ENCODE measurements around the gene RAB11FIP4.

Gene RAB11FIP4

DNA sequence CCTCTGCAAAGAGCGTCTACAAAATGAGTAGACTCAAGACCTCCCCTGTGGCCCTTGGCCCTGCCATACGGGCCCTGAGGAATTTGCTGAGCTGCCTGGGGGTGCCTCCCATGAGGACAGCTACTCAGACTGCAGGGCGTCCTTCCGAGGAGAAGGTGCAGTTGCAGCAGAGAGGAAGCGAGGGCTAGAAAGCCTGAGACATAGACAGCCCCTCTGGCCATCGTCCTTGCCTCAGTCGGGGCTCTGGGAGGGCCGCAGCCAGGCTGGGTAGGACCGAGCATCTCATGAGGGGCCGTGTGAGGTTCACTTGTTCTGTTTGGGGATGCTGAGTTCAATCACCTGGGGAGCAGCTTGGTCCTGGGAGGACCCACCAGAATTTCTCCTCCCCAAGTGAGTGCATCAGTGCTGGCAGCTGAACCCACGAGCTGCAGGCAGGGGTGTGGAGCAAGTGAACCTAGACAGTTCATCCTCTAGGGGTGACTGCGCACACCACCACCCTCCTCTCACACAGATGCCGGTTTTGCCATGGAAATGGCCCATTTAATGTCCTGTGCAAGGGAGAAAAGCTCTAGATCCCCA is 20.3 kb downstream of the RAB11FIP4 start:
- no peak for DNase-seq

DNA sequence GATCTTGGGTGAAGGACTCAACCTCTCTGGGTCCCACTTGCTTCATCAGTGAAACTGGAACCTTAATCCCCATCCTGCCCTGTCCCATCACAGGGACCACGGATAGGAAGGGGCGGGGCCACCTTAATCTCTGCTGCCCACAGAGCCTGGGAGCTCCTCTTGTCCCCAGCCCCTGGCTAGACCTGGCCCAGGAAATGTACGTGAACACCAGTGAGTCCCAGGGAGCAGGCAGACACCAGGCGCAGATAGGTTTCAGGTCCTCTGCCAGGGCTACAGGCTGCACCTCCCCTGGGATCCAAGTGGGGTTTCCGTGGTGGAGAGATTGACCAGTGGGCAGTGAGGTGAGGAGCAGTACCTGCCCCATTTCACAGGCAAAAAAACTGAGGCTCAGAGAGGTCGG is 21.0 kb downstream of the RAB11FIP4 start:
- DNase-seq = no peak

DNA sequence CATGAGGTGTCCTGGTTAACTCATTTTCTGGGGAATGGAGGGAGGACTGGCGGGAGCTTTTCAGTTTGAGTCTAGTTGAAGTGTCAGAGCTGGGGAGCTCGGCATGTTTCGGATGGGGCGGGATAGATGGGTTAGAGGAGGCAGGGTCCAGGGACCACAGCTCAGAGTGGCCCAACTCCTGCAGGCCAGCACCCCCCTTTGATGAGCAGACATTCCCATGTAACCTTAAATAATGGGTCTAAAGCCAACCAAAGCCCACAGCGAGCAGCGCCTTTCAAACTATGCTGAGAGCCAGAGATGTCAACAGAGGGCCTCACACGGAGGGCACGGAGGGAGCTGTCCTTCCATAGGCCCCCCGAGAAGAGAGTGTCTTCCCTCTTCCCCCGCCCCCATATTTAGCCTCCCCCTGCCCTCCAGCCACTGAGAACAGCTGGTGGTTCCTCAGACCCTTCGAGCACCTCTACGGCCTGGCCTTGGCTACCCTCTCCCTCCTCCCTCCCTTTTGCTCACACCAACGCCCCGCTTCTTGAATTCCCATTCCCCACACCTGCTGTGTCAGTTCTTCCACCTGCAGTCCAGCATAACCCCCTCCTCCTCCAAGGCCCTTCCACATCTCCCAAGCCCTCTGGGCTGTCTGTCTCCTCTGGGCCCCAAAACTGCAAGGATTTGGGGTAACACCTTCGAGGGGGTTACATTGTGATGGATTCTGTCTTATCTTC is 21.8 kb downstream of the RAB11FIP4 start:
- DNase-seq = no peak

DNA sequence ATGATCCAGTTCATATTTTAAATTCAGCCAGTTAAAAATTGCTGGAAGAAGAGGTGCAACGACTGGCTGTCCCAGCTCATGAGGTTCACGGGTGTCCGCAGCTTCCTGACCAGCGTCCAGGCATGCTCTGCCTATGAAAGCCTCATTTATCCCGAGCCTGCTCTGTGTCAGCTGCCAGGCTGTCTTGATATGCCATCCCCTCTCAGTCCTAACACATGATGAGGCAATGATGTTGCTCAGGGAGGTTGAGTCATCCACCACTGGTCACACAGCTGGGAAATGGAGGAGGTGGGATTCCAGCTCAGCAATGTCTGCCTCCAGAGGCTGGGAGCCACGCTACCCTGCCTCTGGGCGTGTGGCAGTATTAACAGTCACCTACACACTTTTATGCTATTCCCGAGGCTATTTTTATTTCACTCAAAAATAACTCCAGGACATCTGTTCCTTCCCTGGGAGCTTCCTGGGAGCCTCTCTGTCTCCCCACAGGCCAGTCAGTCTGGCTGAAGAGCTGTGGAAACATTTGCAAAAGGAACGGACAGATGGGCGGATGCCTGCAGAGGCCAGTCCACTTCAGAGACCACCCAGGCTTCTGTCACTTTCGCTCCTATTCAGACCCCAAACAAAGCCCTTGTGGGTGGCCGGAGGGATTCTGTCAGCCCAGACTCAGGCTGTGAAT is 22.5 kb downstream of the RAB11FIP4 start:
- DNase-seq = no peak

DNA sequence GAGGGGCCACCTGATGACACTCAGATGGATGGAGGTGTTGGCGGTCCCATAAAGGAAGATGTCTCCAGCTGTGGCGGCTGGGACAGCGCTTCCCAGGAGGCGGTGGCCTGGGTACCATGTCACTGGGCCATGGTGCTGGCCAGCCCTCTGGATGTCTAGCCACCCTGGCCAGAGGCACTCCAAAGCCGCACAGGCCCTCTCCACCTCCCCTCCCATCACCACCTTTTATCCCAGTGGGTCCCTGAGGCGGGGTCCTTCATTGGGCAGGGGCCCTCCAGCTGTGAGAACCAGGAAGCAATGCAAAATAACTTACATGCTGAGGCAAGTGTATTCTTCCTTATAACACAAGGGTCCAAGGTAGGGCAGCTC is 23.1 kb downstream of the RAB11FIP4 start:
- no peak for DNase-seq

DNA sequence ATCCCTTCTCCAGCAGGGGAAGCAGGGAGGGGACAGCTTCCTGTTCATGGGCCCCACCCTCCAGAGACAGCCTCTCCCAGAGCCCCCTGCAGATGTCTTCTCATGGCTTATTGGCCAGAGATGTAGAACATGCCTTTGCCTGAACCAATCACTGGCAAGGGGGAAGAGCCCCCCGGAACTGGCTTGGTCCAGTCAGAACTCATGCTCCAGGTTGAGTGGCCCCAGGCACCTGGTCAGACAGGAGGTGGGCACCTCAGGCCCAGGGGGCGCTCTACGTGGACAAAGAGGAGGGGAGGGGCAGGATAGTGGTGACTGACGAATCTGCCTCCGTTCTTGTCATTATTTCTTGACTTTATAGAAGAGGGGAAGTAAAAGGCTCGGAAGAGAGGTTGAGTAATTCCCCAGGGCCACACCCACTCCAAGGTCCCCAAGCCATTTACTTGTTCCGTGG is 23.6 kb downstream of the RAB11FIP4 start:
- DNase-seq = no peak

DNA sequence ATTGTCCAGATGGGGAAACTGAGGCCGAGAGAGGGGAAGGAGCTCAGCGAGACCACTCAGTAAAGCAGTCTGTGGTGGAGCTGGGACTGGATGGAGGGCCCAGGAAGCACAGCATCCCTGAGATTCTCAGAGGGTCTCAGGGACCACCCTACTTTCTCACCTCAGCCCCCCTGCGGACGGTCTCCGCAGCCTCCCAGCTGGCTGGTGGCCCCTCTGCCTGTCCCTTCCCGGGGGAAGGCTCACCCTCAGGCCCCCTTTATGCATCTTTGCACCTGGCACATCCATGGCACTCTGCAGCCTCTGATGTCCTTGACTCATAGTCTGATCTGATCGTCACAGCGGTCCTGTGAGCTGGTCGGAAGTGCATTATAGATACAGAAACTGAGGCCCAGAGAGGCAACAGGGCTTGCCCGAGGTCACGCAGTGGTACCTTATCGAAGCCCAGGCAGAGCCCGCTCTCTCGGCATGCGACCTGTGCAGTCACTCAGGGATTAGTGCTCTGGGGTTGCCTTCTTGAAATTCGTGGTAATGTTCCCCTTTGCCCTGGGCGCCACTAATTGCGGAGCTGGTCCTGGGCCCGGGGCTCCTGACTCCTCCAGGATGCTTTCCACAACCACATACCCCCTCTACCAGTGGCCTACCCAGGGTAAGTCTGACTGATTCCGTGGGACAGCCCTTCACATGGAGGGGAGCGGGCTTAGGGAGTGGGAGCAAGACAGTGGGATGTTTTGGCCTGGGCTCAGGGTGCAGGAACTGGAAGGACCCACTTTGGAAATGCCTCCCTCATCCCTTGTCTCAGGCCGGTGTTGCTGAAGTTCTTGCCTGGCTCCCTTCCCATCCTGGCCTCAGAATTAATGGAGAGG is 24.4 kb downstream of the RAB11FIP4 start:
- no peak for DNase-seq

DNA sequence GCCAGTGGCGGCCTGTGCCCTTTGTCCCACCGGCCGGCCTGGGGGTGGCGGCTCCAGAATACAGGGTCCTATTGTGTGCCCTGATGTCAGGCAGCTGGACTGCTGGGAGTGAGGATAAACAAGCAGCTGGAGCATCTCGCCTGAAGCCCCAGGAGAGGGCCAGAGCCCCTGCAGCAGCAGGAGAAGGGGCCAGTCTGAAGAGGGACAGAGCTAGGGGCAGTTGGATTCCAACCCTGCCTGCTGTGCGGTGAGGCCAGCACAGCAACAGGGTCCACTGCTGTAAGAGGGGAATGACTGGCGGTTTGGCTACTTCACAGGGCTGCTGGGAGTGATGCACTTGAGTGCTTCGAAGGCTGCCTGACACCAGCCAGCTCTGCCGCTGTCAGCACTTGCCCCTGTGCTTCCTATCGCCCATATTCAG is 25.0 kb downstream of the RAB11FIP4 start:
- no peak for DNase-seq

DNA sequence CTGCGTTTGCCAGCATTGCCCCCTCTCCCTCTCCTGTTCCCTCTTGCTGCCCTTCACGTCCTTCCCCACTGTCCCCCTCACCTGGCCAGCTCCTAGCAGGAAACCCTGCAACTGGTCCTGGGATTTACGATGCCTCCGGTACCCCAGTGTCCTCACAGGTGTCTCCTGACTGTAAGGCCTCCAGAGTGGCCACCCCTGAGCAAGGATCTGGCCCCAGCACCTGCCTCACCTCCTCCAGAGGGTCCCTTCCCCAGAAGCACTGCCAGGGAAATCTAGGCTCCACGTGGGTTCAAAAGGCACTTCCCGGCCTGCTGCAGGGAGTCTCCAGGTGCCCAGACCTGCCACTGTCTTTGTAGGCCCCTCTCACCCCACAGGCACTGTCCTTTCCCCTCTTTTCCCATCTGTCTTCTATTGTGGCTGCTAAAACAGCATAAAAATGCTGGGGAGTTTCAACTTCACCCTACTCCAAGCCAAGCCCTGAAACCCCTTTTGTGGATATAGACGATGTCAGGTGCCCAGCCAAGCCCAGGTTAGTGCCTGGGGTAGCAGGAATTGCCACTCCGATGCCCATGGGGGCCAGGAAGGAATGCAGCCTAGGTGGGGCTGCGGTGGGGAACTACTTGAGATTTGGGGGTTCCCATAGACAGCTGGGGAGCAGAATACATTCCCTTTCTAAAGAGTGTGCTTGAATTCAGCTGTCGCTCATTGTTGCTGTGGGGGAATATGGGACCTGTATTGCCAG is 25.7 kb downstream of the RAB11FIP4 start:
- no peak for DNase-seq

DNA sequence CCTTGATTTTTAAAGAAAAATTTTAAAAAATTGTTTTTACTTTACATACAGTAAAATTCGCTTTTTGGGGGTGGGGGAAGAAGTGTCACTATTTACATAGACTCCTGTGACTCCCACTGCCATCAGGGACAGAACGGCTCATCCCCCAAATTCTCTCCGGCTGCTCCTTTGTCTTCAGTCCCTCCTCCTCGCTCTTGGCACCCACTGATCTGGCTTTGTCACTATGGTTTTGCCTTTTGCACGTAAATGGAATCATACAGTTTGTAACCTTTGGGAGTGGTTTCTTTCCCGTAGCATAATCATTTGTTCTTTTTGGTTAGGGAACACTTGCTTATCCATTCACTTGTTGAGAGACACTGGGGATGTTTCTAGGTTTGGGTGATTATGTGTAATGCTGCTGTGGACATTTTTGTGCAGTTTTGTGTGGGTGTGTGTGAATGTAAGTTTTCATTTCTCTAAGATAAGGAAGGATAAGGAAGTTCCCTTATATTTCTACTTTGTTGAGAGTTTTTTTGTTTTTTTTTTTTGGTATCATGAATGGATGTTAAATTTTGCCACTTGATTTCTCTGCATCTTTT is 27.4 kb downstream of the RAB11FIP4 start:
- DNase-seq = no peak

DNA sequence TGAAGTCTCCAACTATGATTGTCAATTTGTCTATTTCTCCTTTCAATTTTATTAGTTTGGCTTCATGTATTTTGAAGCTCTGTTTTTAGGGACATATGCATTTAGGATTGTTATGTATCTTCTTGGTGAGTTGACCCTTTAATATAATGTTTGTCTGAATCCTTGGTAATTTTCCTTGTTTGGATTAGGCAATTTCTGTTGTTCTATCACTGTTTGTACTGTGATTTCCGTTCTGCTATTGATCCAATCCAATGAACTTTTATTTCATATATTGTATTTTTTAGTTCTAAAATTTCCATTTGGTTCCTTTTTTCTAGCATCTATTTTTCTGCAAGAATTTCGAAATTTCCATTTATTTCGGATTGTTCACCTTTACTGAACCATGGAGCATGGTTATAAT is 31.0 kb downstream of the RAB11FIP4 start:
- DNase-seq = no peak

DNA sequence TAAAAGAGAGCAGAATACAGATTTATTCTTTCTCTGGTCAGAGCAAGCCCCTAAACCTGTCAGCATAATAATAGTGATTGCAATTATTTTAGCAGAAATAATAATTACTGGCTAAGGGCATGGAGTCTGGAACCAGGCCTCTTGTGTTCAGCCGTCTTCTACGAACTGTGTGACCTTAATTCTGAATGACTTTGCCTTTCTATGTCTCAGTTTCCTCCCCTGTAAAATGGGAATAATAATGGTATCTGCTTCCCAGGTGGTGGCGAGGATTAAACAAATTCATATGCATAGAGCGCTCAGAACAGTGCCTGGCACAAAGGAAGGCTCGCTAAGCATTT is 33.4 kb downstream of the RAB11FIP4 start:
- no peak for DNase-seq

DNA sequence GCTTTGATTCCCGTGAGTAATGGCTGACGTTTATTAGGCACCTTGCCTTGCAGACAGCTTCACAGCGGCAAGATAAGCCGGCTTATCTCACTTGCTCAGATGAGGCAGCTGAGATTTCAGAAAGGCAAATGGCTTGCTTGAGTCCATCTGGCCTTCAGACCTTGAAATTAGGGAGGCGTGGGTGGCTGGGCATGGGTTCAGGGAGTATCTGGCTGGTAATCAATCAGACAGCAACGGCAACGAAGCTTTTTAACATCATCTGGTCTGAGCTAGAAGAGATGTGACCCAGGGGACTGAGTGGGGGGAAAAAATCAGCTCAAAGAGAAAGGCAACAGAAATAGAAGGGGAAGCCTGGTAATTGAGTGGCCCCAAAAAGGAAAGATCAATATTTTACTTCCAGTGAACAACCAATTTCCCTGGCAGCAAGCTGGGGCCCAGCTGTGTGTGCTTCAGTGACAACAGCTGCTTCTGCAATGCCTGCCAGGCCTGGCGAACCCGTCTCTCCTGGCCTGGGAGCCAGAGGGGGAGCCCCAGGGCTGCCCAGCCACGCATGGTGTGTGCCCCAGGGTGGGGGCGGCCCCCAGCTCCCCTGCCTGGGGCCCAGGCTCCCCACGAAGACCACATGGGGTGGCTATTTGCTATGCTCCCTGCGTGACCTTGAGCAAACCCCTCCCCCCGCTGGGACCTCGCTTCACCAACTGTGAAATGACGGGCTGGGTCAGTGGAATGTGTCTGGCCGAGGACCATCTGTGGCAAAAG is 34.0 kb downstream of the RAB11FIP4 start:
- DNase-seq = no peak

DNA sequence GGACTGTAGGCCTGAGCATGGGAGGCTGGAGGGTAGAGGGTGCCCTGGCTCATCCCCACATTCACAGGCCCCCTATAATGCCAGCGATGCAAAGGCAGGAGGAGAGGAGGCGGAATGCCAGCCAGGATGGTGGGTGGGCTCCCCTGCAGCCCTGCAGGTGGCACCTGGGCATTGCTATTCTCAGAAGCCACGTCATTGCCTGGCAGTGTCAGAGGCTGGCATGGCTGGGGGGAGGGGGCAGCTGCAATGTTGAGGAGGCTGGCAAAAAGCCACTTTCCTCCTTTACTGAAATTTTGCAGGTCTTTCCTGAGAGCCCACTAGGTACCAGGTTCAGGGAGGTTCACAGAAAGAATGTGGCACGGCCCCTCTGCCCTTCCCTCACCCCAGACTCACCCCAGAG is 36.2 kb downstream of the RAB11FIP4 start:
- no peak for DNase-seq

DNA sequence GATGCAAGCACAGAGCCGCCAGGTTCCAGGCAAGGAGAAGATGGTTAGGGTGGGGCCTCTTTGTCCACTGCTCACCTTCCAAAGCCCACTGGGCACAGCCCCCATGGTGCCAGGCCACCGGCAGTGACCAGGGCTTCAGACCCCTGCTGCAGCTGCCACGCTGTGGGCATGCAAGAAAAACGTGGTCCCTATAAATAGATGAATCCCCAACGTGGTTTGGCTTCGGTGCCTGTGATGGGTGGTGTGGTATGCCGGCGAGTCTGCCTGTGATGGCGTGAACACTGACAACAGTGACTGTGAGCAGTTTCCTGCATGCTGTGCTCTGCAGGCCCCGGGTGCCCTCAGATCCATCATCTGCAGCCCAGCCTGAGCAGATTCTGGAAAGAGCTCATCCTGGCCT is 36.6 kb downstream of the RAB11FIP4 start:
- no peak for DNase-seq

DNA sequence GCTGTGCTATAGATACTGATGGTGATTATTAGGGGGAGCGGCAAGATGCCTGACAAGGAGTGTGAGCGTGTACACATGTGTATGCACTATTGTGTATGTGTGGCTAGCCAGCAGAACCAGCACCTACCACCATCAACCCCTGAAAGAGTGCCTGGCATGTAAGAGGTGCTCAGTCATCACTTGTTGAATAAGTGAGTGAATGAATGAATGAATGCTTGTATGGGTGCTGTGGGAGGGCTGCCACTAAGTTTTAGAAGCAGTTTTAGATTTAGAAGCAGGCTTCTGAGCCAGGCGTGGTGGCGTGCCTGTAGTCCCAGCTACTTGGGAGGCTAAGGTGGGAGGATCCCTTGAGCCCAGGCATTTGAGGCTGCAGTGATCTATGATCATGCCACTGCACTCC is 37.0 kb downstream of the RAB11FIP4 start:
- DNase-seq = no peak

DNA sequence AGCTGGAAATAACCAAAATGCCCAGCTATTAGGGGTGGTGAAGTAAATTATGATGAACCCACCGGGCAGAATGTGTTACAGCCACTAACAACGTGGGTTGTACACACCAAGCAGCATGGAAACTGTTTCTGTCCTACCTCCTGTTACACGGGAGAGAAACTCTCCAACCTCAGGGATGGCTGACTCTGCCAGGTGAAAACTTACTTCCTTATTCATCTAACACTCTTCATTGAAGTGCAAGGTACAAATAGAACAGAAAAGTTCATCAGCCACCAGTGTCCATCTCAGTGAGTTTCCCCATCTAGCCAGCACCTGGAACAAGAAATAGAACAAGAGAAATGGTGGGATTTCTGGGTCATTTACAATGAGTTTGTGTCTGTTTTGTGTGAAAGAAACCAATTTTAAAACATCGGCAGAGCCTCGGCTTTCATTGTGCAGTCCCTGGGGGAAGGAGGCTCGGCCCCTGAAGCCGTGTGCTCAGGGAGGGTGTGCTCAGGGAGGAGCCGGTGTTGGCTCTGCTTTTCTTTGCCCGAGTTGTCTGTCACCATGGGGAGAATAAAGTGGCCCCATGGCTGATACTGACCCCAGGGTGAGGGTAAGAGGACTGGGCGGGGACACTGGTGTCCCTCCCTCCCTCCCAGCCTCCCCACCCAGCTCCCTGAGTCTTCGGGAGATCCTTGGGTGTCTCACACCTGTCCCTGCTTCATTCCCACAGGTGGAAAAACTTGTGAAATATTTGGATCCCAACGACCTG is 39.8 kb downstream of the RAB11FIP4 start:
- DNase-seq = no peak

DNA sequence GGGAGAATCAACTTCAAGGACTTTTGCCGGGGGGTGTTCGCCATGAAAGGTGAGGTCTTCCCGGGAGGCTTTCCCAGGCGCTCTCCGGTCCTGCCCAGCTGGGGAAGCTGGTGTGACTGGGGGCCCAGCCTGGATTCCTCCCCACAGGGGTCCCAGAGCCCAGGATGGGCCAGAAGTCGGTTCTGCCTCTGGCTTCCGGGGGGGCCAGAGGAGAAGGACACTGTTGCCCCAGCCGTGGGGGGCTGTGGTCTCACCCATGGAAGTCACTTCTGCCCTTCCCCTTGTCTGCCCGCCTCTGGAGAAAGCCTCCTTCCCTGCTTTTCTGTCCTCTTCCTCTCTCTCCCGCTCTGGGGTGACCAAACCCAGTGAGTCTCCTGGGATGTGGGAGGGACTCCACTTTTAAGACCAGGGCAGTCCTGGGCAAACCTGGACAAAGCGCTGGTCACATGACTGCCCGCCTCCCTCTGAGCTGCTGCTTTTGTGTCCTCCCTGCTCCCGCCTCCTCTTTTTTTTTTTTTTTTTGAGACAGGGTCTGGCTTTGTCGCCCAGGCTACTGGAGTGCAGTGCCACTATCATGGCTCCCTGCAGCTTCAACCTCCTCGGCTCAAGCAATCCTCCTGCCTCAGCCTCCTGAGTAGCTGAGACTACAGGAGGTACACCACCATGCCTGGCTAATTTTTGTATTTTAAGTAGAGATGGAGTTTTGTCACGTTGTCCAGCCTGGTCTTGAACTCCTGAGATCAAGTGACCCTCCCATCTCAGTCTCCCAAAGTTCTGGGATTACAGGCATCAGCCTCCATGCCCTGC is 40.6 kb downstream of the RAB11FIP4 start:
- DNase-seq = no peak

DNA sequence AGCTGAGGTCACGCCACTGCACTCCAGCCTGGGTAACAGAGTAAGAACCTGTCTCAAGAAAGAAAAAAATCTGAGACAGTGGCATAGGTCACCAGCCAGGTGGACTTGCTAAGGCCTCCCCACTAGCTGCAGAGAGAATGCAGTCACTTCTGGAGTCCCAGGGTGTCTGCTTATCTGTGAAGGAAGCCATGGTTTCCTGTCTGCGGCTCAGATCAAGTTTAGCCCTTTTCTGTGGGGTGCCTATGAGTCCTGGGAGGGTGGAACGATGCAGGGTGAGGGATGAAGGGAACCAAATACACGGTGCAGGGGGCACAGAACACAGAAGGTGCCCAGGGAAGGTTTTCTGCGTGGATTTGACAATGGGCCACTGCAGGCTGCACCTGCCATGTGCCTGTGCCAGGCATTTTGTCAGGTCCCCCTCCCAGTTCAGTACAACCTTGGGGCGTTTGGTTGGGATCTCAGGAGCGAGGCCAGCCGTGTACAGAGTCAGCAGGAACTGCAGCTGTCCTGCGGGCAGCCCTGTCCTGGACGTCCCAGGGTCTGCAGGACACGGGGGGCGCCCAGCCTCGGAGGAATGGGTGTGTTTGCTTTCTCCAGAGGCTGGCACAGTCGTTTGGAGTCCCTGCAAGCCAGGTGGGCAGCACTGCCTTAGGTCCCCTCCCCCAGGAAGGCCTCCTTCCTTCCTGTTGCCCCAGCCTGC is 41.8 kb downstream of the RAB11FIP4 start:
- DNase-seq = peak in 1 of 2 experiments; percentile 9

All from stimulated activated CD4-positive, alpha-beta T cell treated with anti-CD3 and anti-CD28 coated beads, Interleukin-4, amount 100 ng/mL, for 4 hours (primary cell).